ENCODE results near the gene MS4A1.

MS4A1 gene

DNA sequence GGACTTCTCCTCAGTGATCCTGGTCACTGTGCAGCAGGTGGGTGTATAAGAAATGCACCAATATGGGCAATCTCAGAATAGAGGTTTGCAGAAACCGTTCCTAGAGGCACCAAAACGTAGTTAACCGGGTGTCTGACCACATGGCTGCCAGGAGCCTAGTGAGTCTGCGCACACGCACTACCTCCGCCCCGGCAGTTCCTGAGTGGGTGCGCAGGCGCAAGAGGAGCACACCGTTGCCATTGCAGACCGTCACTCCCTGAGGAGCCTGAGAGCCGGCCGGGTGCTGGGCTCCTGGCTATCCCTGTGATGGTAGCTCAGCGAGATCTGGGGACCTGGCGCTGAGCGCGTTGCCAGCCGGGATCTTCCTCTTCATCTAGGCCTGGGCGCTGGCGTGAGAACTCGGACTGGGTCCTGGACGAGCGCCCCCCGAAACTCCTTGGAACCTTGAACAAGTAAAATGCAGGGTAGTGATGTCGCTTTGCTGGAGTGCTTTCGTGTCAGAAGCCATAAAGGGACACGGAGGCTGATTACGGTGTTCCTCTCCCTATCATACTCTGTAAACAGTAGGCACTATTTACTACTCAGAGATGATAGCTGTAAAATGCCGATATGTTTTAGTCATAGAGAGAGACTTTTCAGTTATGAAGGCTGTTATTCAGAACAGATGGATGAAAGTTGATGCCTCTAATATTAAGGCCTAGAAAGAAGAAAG, 59.7 kb downstream of the MS4A1 start, which contains the start of gene MS4A13:
Gene MS4A13 (plus strand): TSS at position 249 of the 712 bp plus-strand sequence. CDS start 2,692 bp downstream, outside the sequence.
- Mint-ChIP-seq H3K4me3 (no peak within 1 kb of the TSS), H3K9me3 (ENCODE audit: low read depth) (peaks cover 4% of the 10 kb centered on the region), H3K27me3 (peaks cover 15% of the 10 kb centered on the region), H3K27ac (no peak within 1 kb of the TSS), H3K36me3 (no peaks in the 10 kb centered on the region), H3K4me1 (ENCODE audit: low read depth) (no peaks in the 10 kb centered on the region)

Measured in activated naive CD8-positive, alpha-beta T cell (primary cell).